Neural cell (in vitro differentiated cells): ENCODE results near the gene EPYC. TPM values are rescaled to one million over a fixed set of nuclear protein-coding genes. Genes with fewer than 3 reads are reported as not detected.

ENCODE experiments used
- H2AFZ ChIP-seq: fragments of 200-600, 300-800 bp; sonication (generic), shearing (Covaris generic); 2 replicates; pipeline ENCODE4 v1.6.0; 2014; ENCODE audit warnings: low read depth, mild to moderate bottlenecking, antibody characterized with exemption, low read length, moderate library complexity
- H3F3A ChIP-seq: fragments of 200-600 bp; shearing (Covaris generic); 2 replicates; pipeline ENCODE4 v1.6.1; 2016; ENCODE audit warnings: mild to moderate bottlenecking, moderate library complexity, mixed read lengths, antibody characterized with exemption, low read length; ENCODE audit not compliant: insufficient read depth, poor library complexity, severe bottlenecking
- H3K27ac ChIP-seq: fragments of 200-600, 300-800 bp; sonication (generic), shearing (Covaris generic); 2 replicates; pipeline ENCODE4 v1.5.1; 2014; ENCODE audit warnings: mild to moderate bottlenecking, low read length, moderate library complexity
- H3K27me3 ChIP-seq: fragments of 300-800, 200-600 bp; sonication (generic), shearing (Covaris generic); 2 replicates; pipeline ENCODE4 v1.6.0; 2014; ENCODE audit warnings: mild to moderate bottlenecking, low read depth, low read length, moderate library complexity; ENCODE audit not compliant: insufficient read depth
- H3K36me3 ChIP-seq: fragments of 300-800, 200-600 bp; sonication (generic), shearing (Covaris generic); 2 replicates; pipeline ENCODE4 v1.5.1; 2014; ENCODE audit warnings: mild to moderate bottlenecking, antibody characterized with exemption, low read length, moderate library complexity; ENCODE audit not compliant: insufficient read depth
- H3K4me2 ChIP-seq: fragments of 300-800, 200-600 bp; sonication (generic), shearing (Covaris generic); 2 replicates; pipeline ENCODE4 v1.6.0; 2014; ENCODE audit warnings: mild to moderate bottlenecking, low read length
- H3K4me3 ChIP-seq: fragments of 300-800, 200-600 bp; sonication (generic), shearing (Covaris generic); 2 replicates; pipeline ENCODE4 v1.5.1; 2014; ENCODE audit warnings: mild to moderate bottlenecking, low read length, moderate library complexity
- H3K79me2 ChIP-seq: fragments of 200-600 bp; shearing (Covaris generic); replicated peaks from 2 replicates; pipeline ENCODE4 v1.6.0; 2014; ENCODE audit warnings: mild to moderate bottlenecking, low read length, moderate library complexity; ENCODE audit not compliant: insufficient read depth
- H3K9ac ChIP-seq: fragments of 300-800, 200-600 bp; sonication (generic), shearing (Covaris generic); 2 replicates; pipeline ENCODE4 v1.6.1; 2016; ENCODE audit warnings: mild to moderate bottlenecking, low read length, mixed read lengths
- H3K9me2 ChIP-seq: fragments of 200-600 bp; shearing (Covaris generic); 2 replicates; pipeline ENCODE4 v1.6.1; 2016; ENCODE audit warnings: mild to moderate bottlenecking, low read length, mixed read lengths; ENCODE audit not compliant: insufficient read depth
- H3K9me3 ChIP-seq: fragments of 200-600, 300-800 bp; sonication (generic), shearing (Covaris generic); 2 replicates; pipeline ENCODE4 v1.6.1; 2016; ENCODE audit warnings: mild to moderate bottlenecking, mixed run types, low read length, moderate library complexity, mixed read lengths
- H4K20me1 ChIP-seq: fragments of 200-600 bp; shearing (Covaris generic); 2 replicates; pipeline ENCODE4 v1.6.1; 2016; ENCODE audit warnings: mild to moderate bottlenecking, mixed run types; ENCODE audit not compliant: insufficient read depth
- CTCF ChIP-seq: fragments of 450-650 bp; IDR thresholded peaks from 2 replicates; pipeline ENCODE4 v1.5.1; 2014; ENCODE audit warnings: antibody characterized with exemption, mild to moderate bottlenecking, moderate library complexity; ENCODE audit not compliant: poor library complexity, severe bottlenecking
- EP300 ChIP-seq: fragments of 450-650 bp; conservative IDR thresholded peaks from 2 replicates; pipeline ENCODE4 v1.6.1; 2014; ENCODE audit warnings: antibody characterized with exemption, mild to moderate bottlenecking, moderate library complexity; ENCODE audit not compliant: poor library complexity, severe bottlenecking
- EZH2 ChIP-seq: fragments of 200-600, 300-800 bp; shearing (Covaris generic), sonication (generic); IDR thresholded peaks from 2 replicates; pipeline ENCODE4 v1.6.1; 2014; ENCODE audit warnings: antibody characterized with exemption, low read length, borderline replicate concordance, mild to moderate bottlenecking; ENCODE audit not compliant: insufficient read depth, poor library complexity, severe bottlenecking
- MXI1 ChIP-seq: fragments of 450-650 bp; conservative IDR thresholded peaks from 2 replicates; pipeline ENCODE4 v1.6.1; 2014; ENCODE audit warnings: antibody characterized with exemption, mild to moderate bottlenecking; ENCODE audit not compliant: poor library complexity, severe bottlenecking
- POLR2AphosphoS5 ChIP-seq: IDR thresholded peaks from 2 replicates; pipeline ENCODE4 v1.6.1; 2012
- RAD21 ChIP-seq: fragments of 450-650 bp; conservative IDR thresholded peaks from 2 replicates; pipeline ENCODE4 v1.6.1; 2014; ENCODE audit warnings: antibody characterized with exemption, mild to moderate bottlenecking, moderate library complexity
- REST ChIP-seq: IDR thresholded peaks from 2 replicates; pipeline ENCODE4 v1.6.1; 2012; ENCODE audit warnings: borderline replicate concordance
- SMC3 ChIP-seq: fragments of 450-650 bp; conservative IDR thresholded peaks from 2 replicates; pipeline ENCODE4 v1.6.1; 2014; ENCODE audit warnings: antibody characterized with exemption, mild to moderate bottlenecking, moderate library complexity; ENCODE audit not compliant: poor library complexity
- TAF1 ChIP-seq: IDR thresholded peaks from 2 replicates; pipeline ENCODE4 v1.6.1; 2012; ENCODE audit warnings: low read depth
- polyA plus RNA-seq: library from polyadenylated mRNA; depleted of rRNA; stranded (reverse); fragments of >200 nt; gene quantifications from 2 replicates; pipeline ENCODE4 v1.2.3, GENCODE V29; 2014

The EPYC gene
- polyA plus RNA-seq, 1 donor from 2014 or later = not detected

- no peaks in the 10 kb centered on the region for H3K9me3 ChIP-seq
- no peaks in the 10 kb centered on the region for H3K27me3 ChIP-seq
- H3K79me2 ChIP-seq = no peaks in the 10 kb centered on the region
- H2AFZ ChIP-seq = no peak overlapping the region
- no peaks in the 10 kb centered on the region for H3K9me2 ChIP-seq
- TF ChIP-seq EP300 (no peak), TAF1 (no peak), CTCF (no peak), MXI1 (no peak), REST (no peak), POLR2AphosphoS5 (no peak), SMC3 (no peak), EZH2 (no peak), RAD21 (no peak)
- no peaks in the 10 kb centered on the region for H3K36me3 ChIP-seq
- no peaks in the 10 kb centered on the region for H3F3A ChIP-seq
- no peaks in the 10 kb centered on the region for H4K20me1 ChIP-seq
- H3K9ac ChIP-seq = no peak overlapping the region
- no peak overlapping the region for H3K4me3 ChIP-seq
- H3K4me2 ChIP-seq = no peak overlapping the region
- no peak overlapping the region for H3K27ac ChIP-seq
Observed at GRCh38 chr12:90920222-90920621, 84.5 kb downstream of the EPYC start.

- H3K27ac ChIP-seq = no peak overlapping the region
- no peak overlapping the region for H2AFZ ChIP-seq
- H3F3A ChIP-seq = no peaks in the 10 kb centered on the region
- H3K9me2 ChIP-seq = no peaks in the 10 kb centered on the region
- no peaks in the 10 kb centered on the region for H3K36me3 ChIP-seq
- no peaks in the 10 kb centered on the region for H4K20me1 ChIP-seq
- H3K4me2 ChIP-seq = no peak overlapping the region
- no peaks in the 10 kb centered on the region for H3K79me2 ChIP-seq
- no peaks in the 10 kb centered on the region for H3K9me3 ChIP-seq
- no peak overlapping the region for H3K9ac ChIP-seq
- no peaks in the 10 kb centered on the region for H3K27me3 ChIP-seq
- no peak overlapping the region for H3K4me3 ChIP-seq
- TF ChIP-seq EZH2 (no peak), CTCF (no peak), SMC3 (no peak), MXI1 (no peak), TAF1 (no peak), REST (no peak), EP300 (no peak), RAD21 (no peak), POLR2AphosphoS5 (no peak)
Observed at GRCh38 chr12:90917431-90917830, 87.3 kb downstream of the EPYC start.
